ENCODE data around the gene RNF166.

RNF166 gene

DNA sequence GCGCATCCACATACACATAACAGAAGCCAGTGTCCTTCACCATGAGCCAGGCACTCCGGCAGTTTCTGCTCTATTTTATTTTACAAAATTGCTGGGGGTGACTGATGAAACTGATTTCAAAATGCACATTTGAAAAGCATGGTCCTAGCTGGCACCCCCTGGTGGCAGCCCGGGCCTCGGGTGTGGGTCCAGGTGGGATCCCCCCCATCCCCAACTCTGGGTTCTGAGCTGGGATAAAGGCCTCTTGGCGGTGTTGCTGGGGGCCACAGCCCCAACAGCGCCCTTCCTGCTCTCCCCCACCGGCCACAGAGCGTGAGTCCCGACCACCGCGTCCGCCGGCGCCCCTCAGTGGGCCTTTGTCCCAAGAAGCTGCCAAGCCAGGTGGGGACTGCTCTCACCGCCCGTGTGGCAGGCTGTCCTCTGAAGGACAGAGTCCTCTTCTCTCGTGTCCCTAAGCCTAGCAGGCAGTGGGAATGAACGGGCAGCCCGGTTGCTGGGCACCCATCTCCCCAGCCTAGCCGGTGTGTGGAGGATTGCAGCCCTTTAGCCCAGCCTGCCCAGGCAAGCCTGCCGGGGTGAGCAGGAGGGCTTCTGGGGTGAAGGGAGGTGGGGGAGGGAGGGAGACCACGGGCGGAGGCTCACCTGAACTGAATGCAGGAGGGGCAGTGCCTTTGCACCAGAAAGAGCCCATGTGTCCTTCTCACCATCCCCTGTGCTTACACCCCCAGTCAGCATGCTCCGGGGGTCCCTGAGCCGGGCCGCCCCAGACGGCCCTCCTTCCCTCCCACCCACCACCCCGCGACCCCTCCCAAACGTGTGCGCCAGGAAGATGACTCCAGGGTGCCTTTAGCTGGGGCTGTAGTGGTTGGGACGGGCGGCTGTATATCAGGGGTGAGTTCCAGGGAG is 20.8 kb downstream of the RNF166 start:
- no peaks in the 10 kb centered on the region for H3K36me3 ChIP-seq (ENCODE audit: control insufficient read depth, insufficient read depth, low read length)
- TF ChIP-seq, protein P1, sequence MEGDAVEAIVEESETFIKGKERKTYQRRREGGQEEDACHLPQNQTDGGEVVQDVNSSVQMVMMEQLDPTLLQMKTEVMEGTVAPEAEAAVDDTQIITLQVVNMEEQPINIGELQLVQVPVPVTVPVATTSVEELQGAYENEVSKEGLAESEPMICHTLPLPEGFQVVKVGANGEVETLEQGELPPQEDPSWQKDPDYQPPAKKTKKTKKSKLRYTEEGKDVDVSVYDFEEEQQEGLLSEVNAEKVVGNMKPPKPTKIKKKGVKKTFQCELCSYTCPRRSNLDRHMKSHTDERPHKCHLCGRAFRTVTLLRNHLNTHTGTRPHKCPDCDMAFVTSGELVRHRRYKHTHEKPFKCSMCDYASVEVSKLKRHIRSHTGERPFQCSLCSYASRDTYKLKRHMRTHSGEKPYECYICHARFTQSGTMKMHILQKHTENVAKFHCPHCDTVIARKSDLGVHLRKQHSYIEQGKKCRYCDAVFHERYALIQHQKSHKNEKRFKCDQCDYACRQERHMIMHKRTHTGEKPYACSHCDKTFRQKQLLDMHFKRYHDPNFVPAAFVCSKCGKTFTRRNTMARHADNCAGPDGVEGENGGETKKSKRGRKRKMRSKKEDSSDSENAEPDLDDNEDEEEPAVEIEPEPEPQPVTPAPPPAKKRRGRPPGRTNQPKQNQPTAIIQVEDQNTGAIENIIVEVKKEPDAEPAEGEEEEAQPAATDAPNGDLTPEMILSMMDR (IDR thresholded peaks at IDR 0.05; ENCODE audit: insufficient read depth, low read length, poor library complexity, severe bottlenecking): peak; percentile 78
- H3K4me3 ChIP-seq (replicated peaks; ENCODE audit: low read depth, low read length): peak overlapping the region; percentile 81
- H3K27me3 ChIP-seq (replicated peaks; ENCODE audit: control insufficient read depth, insufficient read depth, low read length): peaks cover 1% of the 10 kb centered on the region; the same call in 1 of the 2 replicates
- DNase-seq (ENCODE audit: extremely low read depth, insufficient read length): peak; percentile 74

DNA sequence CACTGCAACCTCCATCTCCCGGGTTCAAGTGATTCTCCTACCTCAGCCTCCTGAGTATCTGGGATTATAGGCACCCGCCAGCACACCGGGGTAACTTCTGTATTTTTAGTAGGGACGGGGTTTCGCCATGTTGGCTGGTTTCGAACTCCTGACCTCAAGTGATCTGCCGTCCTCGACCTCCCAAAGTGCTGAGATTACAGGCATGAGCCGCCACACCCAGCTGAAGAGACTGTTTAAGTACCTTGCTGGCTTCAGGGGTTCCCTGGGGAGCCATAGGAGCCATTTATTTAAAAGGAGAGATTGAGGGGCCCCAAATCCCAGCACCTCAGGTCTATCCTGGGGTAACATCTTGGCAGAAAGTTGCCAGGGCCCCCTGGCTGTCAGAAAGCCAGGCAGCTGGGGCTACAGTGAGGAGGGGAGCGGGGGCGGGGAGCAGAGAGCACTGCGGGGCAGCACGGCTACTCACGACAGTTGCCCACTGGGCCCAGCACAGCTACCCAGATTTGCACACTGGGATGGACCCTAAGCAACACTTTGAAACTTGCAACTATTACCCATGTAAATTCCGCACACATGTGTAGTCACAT is 21.5 kb downstream of the RNF166 start:
- Histone ChIP-seq H3K27me3 (replicated peaks; ENCODE audit: control insufficient read depth, insufficient read depth, low read length) (peaks cover 1% of the 10 kb centered on the region; the same call in 1 of the 2 replicates), H3K36me3 (ENCODE audit: control insufficient read depth, insufficient read depth, low read length) (no peaks in the 10 kb centered on the region), H3K4me3 (replicated peaks; ENCODE audit: low read depth, low read length) (no peak overlapping the region; the same call in 1 of the 2 replicates)
- TF ChIP-seq, protein P1 (IDR thresholded peaks at IDR 0.05; ENCODE audit: insufficient read depth, low read length, poor library complexity, severe bottlenecking): no peak
- DNase-seq (ENCODE audit: extremely low read depth, insufficient read length): peak; percentile 42

DNA sequence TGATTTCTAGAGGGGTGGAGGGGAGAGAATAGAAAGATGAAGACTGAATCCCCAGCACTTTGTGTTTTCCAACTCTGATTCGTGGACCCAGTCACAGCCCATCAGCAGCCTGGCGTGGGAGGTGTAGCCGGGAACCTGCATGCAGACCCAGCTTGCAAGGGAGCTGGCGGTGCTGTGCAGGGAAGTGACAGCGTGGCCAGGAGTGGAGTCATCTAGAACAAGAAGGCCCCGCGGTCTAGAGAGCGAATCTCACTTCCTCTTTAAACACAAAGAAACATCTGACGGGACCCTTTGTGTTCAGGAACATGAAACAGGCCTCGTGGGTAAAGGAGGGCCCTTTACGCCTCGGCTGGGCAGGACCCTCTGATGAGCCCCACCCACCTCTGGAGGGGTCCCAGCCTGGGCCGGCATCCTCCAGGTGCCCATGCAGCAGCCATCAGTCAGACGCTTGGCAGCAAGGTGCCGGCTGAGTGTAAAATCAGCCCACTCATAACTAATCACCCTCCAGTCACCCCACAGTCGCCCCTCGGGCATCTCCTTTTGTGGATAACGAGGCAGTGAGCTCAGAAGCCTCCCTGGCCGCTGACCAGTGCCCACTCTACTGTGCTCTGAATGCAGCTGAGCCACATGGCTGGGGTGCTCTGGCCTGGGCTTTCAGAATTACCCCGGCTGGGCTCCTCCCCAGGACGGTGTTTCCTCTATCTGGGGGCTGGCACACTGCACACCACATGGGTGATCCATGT is 24.3 kb downstream of the RNF166 start:
- DNase-seq (ENCODE audit: extremely low read depth, insufficient read length): peak; percentile 85
- H3K27me3 ChIP-seq (replicated peaks; ENCODE audit: control insufficient read depth, insufficient read depth, low read length): no peaks in the 10 kb centered on the region; the same call in 1 of the 2 replicates
- H3K4me3 ChIP-seq (replicated peaks; ENCODE audit: low read depth, low read length): peak overlapping the region; percentile 39
- H3K36me3 ChIP-seq (ENCODE audit: control insufficient read depth, insufficient read depth, low read length): peaks cover 3% of the 10 kb centered on the region
- TF ChIP-seq, protein P1 (IDR thresholded peaks at IDR 0.05; ENCODE audit: insufficient read depth, low read length, poor library complexity, severe bottlenecking): no peak

DNA sequence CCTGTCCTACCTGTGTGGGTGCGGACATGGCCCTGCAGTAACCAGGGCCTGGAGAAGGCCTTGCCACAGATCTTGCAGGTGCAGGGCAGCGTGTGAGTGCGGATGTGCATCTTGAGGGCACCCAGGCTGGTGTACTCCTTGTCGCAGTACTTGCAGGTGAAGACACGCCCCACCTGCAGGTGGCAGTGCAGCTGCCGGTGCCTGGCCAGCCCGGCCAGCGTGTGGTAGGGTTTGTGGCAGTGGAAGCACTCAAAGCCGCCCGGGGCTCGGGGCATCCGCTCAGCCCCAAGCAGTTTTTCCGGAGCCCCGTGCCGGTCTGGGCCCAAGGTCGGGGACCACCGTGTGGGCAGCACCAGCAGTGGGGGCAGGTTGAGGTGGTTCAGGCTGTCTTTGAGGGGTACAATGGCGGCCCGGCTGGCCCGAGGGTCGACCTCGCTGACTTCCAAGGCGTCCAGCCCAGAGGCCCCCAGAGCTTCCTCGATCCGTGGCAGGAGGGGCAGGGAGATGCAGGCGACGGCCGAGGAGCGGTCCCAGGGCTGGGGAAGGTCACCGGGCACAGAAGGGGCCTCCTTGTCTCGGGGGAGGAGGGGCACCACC is 25.0 kb downstream of the RNF166 start:
- DNase-seq (ENCODE audit: extremely low read depth, insufficient read length): peak; percentile 80
- Histone ChIP-seq H3K4me3 (replicated peaks; ENCODE audit: low read depth, low read length) (peak overlapping the region; percentile 39), H3K27me3 (replicated peaks; ENCODE audit: control insufficient read depth, insufficient read depth, low read length) (no peaks in the 10 kb centered on the region), H3K36me3 (ENCODE audit: control insufficient read depth, insufficient read depth, low read length) (peaks cover 3% of the 10 kb centered on the region)
- TF ChIP-seq, protein P1 (IDR thresholded peaks at IDR 0.05; ENCODE audit: insufficient read depth, low read length, poor library complexity, severe bottlenecking): peak; percentile 90

DNA sequence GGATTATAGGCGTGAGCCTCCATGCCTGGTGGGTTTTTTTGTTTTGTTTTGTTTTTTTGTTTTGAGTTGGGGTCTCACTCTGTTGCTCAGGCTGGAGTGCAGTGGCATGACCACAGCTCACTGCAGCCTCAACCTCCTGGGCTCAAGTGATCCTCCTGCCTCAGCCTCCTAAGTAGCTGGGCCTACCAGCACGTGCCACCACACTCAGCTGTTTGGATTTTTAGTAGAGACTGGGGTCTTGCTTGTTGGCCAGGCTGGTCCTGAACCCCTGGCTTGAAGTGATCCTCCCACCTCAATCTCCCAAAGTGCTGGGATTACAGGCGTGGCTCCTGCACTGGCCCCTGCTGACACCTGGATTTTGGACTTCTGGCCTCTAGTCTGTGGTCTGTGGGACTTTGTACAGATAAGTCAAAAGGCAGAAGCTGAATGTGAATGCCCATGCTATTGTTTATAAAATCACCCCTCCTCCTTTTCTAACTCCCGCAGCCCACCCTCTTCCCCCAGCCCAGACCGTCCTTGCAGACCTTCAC is 25.6 kb downstream of the RNF166 start:
- TF ChIP-seq, protein P1 (IDR thresholded peaks at IDR 0.05; ENCODE audit: insufficient read depth, low read length, poor library complexity, severe bottlenecking): no peak
- DNase-seq (ENCODE audit: extremely low read depth, insufficient read length): no peak
- H3K36me3 ChIP-seq (ENCODE audit: control insufficient read depth, insufficient read depth, low read length): peaks cover 3% of the 10 kb centered on the region
- H3K4me3 ChIP-seq (replicated peaks; ENCODE audit: low read depth, low read length): peak overlapping the region; percentile 39; the same call in 1 of the 2 replicates
- no peaks in the 10 kb centered on the region for H3K27me3 ChIP-seq (replicated peaks; ENCODE audit: control insufficient read depth, insufficient read depth, low read length)
